GM18868 (cell line): ENCODE measurements around the gene GDPD3.

Experiments used
- ATAC-seq: cut with Tn5 transposase; IDR thresholded peaks from one replicate; pipeline ENCODE4 v1.9.1; 2021; ENCODE audit warnings: mild to moderate bottlenecking, moderate library complexity; ENCODE audit not compliant: unreplicated experiment

GDPD3 gene

DNA sequence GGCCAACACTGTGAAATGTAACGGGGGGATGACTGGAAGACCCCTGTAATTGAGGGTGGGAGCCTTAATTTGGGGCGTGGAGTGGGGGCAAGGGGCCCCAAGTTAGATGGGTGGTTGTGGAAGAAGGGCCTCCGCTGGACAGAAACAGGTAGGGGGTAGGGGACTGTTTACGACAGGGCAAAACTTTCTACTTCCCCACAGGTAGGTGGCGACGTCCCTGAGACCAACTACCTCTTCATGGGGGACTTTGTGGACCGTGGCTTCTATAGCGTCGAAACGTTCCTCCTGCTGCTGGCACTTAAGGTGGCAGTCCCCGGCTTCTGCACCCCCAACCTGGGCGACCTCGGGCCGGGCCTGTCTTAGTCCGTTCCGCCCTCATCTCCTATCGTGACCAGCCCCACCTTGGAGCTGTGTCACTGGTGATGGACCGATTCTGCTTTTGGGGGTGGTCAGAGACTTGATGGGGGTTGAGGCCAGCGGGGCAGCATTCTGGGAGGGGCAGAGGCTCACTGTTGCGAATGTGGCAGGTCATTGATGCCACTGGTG lies 30.7 kb downstream of the GDPD3 start:
- ATAC-seq, result no peak

DNA sequence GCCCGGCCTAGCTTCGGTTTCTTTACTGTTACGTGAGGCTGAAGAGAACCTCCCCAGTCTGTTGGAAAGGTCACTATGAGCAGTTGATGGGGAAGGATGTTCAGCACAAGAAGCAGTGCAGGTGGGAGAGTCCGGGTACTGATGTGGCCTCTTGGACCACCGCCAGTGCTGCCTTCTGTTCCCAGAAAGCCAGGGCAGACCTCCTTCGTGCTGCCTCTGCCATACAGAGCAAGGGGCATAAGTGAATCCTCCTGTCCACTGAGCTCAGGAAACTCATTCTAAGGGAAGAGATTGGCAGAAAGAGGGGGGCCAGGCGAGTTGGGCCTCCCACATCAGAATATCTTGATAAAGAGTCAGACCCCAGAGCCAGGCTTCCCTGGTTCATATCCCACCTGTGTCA lies 33.9 kb downstream of the GDPD3 start:
- ATAC-seq, result no peak

DNA sequence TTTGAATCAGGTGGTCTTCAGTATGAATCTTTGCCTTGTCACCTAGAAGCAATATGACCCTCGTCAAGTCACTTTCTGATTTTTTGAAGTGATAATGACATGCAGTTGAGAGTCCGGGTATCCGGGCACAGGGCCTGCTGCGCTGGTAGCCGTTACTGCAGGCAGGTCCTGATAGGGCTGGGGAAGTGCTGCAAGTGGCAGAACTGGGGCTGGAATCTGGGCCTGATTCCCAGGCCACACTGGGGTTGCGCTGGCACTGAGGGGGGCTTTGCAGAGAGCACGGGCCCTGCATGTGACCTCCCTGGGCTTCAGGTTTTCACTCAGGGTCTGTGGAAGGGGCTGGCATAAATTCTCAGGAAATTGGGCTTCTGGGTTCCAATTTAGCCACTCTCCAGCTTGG lies 34.6 kb downstream of the GDPD3 start:
- no peak for ATAC-seq

DNA sequence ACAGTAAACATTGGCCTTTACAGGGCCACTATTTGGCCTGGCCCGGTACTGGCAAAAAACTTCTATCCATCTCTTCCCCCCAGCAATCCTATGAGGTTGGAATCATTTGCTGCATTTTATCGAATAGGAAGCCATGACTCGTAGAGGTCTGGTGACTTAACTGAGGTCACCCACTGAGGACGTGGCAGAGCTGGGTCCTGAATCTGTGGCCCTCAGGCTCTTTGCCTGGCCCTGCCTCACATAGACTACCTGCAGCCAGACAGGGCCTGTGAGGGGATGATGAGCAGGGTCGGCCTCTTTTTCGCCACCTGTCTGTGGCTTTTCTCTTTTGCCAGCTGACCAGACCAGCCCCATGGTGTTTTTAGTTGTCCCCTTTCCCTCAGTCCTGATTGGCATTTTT lies 35.7 kb downstream of the GDPD3 start:
- ATAC-seq, result no peak

DNA sequence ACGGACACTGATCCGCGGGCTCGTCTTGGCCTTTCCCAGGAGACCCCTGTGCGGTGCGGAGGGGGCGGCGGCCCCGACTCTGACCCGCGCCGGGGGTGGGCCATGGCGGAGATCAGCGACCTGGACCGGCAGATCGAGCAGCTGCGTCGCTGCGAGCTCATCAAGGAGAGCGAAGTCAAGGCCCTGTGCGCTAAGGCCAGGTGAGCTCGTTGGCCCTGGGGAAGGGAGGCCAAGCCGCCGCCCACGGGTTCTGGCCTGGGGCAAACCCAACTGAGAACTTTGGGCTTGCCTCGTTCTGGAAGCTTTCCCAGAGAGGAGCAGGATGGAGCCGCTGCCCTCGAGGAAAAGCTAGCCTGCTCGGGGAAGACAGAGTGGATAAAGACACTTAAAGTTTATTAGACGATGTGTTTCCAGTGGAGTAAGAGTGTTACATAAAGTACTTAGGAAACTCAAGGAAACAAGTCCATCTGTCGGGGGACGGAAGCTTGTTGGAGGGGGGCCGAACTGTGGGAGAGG lies 37.0 kb downstream of the GDPD3 start:
- ATAC-seq, result peak; percentile 12

DNA sequence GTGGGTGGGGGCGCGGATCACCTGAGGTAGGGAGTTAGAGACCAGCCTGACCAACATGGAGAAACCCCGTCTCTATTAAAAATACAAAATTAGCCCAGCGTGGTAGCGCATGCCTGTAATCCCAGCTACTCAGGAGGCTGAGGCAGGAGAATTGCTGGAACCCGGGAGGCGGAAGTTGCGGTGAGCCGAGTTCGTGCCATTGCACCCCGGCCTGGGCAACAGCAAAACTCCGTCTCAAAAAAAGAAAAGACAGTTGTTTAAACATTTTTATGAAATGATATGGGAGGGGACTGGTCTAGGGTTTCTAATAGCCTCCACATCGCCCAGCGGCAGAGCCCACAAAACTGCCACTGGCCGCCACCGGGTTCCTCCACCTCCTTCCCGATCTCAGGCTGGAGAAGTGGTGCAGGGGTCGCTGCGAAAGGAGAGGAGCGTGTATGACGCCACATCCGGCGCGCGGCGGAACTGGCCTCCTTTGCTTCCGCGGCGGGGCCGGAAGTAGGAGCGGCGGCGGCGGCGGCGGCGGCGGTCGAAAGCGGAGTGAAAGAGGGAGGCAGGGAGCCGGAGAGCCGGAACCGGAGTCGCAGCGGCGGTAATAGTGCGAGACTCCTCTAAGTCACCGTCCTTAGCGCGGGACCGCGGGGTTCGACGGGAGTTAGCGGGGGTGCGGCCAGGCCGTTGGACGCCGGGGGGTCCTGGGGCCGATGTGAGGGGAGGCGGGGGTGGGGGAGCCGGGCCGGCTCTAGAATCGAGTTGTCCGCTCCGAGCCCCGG lies 37.6 kb downstream of the GDPD3 start, which contains the start of gene PPP4C:
Gene PPP4C, plus strand, starts transcription at position 492 of the 773 bp plus-strand sequence. CDS start 384 bp downstream, outside the sequence.
- ATAC-seq, result peak; percentile 81

DNA sequence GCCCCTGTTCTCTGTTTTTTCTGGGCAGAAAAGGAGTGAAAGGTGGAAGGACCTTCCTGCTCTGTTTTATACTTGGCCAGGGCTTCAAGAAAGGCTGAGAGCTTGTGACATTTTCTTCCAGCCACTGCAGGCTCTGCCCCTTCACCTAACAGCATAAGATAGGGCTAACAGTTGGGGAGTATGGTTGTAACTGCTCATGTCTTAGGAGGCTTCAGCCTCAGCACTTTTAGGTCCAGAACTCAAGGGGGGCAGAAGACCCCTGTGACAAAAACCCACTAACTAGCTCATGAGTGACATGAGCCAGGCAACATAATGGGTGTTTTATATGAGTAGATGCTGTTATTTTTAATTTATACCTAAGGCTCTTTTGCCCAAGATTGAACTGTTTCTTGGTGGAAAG lies 42.8 kb downstream of the GDPD3 start:
- ATAC-seq, result no peak

DNA sequence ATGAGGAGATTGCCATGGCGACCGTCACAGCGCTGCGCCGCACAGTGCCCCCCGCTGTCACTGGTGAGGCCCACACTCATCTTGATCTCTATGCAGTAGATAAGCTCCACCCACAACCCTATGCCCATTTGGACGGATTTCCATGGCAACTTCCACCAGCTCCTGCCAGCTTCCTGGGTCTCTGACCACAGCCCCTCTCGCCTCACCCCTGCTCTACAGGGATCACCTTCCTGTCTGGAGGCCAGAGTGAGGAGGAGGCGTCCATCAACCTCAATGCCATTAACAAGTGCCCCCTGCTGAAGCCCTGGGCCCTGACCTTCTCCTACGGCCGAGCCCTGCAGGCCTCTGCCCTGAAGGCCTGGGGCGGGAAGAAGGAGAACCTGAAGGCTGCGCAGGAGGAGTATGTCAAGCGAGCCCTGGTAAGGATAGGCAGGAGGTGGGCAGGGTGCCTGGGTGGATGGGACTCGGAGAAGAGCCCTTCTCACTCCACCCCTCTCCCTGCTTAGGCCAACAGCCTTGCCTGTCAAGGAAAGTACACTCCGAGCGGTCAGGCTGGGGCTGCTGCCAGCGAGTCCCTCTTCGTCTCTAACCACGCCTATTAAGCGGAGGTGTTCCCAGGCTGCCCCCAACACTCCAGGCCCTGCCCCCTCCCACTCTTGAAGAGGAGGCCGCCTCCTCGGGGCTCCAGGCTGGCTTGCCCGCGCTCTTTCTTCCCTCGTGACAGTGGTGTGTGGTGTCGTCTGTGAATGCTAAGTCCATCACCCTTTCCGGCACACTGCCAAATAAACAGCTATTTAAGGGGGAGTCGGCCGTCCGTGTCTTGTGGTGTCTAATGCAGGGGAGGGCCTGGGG lies 43.5 kb downstream of the GDPD3 start:
- ATAC-seq, result no peak

DNA sequence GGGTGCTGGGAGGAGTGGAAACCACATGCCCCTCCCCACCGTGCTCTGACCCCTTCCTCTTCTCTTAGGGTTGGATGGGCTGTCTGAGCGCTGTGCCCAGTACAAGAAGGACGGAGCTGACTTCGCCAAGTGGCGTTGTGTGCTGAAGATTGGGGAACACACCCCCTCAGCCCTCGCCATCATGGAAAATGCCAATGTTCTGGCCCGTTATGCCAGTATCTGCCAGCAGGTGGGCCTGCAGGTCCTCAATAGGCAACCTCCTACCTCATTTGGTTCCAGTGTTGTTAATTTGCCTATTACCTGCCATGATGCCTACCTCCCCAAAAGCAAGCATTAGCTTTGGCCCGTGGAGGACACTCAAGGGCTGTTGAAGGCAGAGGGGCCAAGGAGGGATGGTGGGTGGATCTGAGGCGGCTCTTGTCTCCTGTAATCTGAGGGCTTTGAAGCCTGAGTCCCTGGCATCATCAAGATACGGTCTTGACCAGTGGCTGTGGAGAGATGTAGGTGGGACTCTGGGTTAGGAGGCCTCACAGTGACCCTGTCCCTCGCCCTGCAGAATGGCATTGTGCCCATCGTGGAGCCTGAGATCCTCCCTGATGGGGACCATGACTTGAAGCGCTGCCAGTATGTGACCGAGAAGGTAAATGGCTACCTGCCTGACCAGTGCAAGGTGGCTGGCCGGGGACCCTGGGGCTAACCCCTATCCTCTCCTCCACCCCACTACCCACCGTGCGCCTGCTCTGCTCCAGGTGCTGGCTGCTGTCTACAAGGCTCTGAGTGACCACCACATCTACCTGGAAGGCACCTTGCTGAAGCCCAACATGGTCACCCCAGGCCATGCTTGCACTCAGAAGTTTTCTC lies 44.4 kb downstream of the GDPD3 start:
- ATAC-seq, result no peak

DNA sequence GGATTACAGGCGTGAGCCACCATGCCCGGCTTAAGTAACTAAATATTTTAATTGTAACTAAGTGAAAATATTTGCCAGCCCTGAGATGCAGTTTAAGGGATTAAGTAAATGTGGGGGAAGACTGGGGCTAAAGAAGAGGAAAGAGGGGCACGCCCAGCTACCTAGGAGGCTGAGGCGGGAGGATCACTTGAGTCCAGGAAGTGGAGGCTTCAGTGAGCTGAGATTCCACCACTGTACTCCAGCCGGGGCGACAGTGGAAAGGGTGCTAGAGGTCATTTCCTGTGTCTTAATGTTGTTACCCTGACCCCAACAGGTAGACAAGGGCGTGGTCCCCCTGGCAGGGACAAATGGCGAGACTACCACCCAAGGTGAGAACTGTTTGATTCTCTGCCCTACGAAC lies 45.0 kb downstream of the GDPD3 start:
- ATAC-seq, result no peak

DNA sequence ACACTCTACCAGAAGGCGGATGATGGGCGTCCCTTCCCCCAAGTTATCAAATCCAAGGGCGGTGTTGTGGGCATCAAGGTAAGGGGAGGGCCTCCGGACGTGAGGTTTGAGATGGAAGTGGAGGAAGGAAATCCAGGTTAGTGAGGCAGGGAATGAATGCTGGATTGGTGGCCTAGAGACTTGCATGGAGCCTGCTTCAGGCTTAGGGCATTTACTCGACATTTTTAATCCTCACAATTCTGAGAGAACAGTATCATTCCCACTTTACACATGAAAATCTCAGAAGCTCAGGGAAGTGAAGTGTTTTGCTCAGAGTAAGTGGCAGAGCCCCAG lies 45.8 kb downstream of the GDPD3 start:
- ATAC-seq, result no peak

DNA sequence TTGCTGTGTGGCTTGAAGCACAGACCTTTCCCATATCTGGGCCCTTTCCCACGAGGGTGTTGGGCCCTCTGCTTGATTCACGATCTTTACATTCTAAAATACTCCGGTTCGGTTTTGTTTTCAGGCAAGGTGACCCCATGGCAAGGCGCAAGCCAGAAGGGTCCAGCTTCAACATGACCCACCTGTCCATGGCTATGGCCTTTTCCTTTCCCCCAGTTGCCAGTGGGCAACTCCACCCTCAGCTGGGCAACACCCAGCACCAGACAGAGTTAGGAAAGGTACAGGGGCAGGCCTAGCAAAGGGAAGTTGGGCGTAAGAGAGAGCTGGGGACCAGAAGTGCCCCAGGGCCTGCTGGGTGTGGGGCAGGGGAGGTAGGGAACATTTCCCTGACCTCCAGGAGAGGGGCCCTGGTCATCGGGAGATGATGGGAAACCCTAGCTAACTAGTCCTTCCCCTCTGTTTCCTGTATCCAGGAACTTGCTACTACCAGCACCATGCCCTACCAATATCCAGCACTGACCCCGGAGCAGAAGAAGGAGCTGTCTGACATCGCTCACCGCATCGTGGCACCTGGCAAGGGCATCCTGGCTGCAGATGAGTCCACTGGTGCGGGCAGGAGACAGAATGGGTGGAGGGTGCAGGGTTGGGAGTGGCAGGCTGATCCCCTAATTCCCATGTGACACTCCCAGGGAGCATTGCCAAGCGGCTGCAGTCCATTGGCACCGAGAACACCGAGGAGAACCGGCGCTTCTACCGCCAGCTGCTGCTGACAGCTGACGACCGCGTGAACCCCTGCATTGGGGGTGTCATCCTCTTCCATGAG lies 46.4 kb downstream of the GDPD3 start:
- no peak for ATAC-seq

DNA sequence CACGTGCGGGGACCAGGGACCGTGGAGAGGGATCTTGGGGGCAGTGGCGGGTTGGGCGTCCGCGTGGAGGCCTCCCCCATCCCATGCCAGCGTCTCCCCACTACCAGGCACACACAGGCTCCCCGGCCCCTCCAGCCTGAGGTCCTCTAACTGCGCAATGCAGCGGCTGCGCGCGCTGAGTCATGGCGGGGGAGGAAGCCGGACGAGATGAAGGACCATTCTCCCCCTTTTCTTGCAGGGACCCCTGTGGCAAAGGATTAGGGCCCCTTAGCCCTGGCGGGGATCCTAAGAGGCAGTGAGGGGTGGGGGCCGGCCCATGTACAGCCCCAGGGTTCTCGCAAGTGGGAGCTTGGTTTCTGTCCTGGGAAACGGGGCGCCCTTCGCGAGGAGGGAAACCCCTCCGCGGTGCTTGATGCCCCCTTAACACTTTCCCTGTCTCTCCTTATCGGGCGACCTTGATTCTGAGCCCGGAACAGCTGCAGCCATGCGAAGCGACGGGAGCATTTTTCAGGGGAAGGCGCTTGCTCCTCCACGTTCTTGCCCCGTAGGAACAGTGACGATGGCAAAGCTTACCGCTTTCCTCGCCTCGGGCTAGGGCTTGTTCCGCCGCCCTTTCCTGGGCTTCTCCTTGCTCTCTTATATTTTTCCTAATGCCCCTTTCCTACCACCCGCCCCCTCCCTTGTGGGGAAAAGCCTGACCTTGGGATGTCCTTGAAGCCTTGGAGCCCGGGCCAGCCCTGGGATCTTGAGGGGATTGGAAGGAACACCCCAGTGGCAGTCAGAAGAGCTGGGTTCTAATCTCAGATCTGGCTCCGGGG lies 47.2 kb downstream of the GDPD3 start:
- ATAC-seq, result no peak

DNA sequence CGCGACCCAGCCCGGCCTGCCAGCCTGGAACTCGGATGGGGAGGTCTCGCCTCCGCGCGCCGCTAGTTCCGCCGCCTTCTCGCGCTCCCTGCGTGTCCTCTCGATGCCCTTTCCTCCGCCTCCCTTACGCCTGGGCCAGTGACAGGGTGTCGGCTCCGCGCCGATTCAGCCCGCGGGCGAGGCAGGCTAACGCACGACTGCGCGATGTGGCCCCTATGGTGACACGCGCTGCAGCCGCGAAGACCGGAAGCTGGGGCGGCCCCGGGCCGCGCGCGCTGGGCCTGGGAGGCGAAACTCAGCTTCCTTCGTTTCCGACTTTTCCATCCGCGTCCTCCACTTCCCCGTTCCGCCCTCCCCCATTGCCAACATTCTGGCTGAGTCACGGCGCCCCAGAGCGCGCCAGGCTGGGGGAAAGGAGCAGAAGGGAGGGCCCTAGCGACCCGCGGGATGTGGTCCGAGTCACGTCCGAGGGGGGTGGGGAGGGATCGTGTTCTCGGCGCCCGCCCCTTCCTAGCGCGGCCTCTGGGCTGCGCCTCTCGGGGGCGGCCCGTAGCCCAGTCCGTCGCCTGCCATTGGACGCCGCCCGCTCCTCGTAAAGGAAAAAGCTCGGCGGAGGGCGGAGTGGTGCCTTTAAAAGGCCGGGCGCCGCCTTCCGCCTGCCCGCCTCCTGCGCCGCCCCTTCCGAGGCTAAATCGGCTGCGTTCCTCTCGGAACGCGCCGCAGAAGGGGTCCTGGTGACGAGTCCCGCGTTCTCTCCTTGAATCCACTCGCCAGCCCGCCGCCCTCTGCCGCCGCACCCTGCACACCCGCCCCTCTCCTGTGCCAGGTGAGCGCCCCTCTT lies 48.0 kb downstream of the GDPD3 start, which contains the start of gene ALDOA:
Gene ALDOA, plus strand, starts transcription at position 659 of the 841 bp plus-strand sequence. CDS start 1,138 bp downstream, outside the sequence.
- peak; percentile 79 for ATAC-seq

DNA sequence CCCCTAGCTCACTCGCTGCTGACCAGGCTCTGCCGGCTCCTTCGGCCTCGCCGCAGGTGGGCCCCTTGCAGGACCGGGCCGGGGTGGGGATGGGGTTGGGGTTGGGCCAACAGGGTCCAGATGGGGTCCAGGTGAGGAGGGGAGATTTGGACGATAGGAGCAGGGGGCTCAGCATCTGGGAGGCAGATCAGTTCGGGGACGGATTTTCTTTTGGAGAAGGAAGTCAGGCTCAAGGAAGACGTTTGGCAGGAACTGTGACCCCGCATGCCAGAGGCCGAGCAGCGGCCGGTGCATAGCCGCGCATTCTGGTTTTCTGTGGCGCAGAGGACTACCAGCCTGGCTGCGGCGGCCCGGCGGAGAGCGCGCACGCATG lies 48.6 kb downstream of the GDPD3 start:
- ATAC-seq, result no peak

DNA sequence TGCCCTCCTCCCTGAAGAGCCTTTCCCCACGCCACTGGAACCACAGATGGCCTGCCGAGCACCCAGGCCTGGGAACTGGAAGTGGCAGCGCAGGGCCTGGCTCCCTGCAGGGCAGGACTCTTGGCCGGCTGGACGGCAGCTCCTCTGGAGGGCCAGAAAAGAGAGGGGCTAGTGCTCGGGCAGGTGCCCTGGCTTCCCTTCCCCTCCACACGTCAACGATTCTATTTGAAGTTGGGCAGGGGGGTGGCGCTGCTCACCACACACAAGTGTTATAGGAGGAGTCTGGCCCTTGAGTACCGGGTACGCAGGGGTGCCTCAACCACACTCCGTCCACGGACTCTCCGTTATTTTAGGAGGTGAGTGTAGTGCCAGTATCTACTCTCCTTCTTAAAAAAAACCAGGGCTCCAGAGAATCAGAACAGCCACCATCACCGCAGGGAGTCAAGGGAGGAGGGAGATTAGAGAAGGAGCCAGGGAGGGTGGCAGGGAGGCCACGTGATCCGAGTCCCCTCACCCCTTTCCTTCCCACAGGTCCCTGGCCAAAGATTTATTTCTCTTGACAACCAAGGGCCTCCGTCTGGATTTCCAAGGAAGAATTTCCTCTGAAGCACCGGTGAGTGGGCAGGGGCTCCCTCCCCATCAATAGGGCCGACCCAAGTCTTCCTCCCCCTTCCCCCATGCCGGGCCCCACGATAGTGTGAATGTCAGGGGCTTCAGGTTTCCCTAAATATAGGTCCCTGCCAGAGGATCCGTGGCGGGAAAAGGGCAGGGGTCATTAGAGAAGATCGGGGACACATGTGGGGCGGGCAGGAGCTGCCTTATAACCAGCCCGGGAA lies 49.2 kb downstream of the GDPD3 start:
- ATAC-seq, result peak; percentile 40

DNA sequence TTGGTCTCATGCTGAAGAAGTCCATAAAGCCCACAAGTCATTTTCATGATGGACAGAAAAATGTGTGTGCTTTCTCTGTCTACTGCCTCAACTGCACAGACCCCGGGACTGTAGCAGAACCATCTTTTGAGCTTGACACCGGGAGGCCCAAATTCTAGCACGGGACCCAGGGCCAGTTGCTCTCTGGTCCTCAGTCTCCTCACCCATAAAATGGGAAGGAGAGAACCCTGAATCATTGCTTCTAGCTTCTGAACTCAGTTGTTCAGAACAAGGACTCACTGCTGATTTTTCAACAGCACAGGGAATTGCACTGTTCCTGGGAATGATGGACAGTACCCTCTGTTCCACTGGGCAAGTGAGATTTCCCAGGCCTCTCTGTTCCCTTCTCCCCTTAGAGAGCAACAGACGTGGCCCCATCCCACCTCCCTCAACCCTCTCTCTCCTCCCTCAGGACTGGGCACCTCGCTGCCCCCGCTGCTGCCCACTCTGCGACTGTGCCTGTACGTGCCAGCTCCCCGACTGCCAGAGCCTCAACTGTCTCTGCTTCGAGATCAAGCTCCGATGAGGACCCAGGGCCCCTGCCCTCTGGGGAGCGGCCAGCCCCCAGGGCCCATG lies 50.0 kb downstream of the GDPD3 start:
- ATAC-seq, result no peak
